Endothelial cell of umbilical vein (primary cell): ENCODE data around the gene PRKAG2. TPM values are rescaled to one million over a fixed set of nuclear protein-coding genes. Genes with fewer than 3 reads are reported as not detected.

Source experiments
- BruUV-seq: library from RNA; stranded (reverse); fragments of 400-500 nt; replicated peaks from 2 replicates; lab custom pipeline; 2021; lab: Mats Ljungman, UMichigan
- CTCF ChIA-PET: fragments of 300-600, 350-600 bp; sonication (Branson Sonifier 250); formaldehyde crosslinking; loops from one replicate; lab custom pipeline; 2021; ENCODE audit warnings: antibody characterized with exemption, inconsistent platforms; lab: Charles Lee
- POLR2A ChIA-PET: fragments of 300-600, 350-600 bp; sonication (Branson Sonifier 250); formaldehyde crosslinking; loops from one replicate; lab custom pipeline; 2021; ENCODE audit warnings: antibody characterized with exemption, inconsistent platforms; lab: Charles Lee
- DNase-seq: peaks from one replicate; pipeline ENCODE4 v3.0.0-alpha.2; 2011; ENCODE audit warnings: low read depth, low spot score
- FAIRE-seq: peaks from 2 replicates; lab custom pipeline; 2011; peaks lifted over from hg19 to GRCh38; lab: Jason Lieb, UNC
- H2AFZ ChIP-seq: 2 replicates; pipeline ENCODE4 v1.6.0; 2012; ENCODE audit warnings: low read depth, low read length, control low read depth, inconsistent platforms
- H3K27ac ChIP-seq: 2 replicates; pipeline ENCODE4 v1.5.1; 2011; ENCODE audit warnings: low read depth, mild to moderate bottlenecking, control low read depth, low read length, moderate library complexity; ENCODE audit not compliant: insufficient read depth
- H3K27me3 ChIP-seq, 2 experiments: 2 replicates each; pipeline versions ENCODE4 v1.6.0 to v1.6.1; 2011; ENCODE audit warnings: low read length in 2 of 2, mixed read lengths in 1 of 2; ENCODE audit not compliant: control insufficient read depth in 2 of 2, insufficient read depth in 2 of 2
- H3K36me3 ChIP-seq, 2 experiments: 2 replicates in 1 of 2; 3 replicates in 1 of 2; pipeline ENCODE4 v1.5.1; 2011; ENCODE audit warnings: low read length in 2 of 2, mild to moderate bottlenecking in 1 of 2, moderate library complexity in 1 of 2; ENCODE audit not compliant: control insufficient read depth in 2 of 2, insufficient read depth in 2 of 2; ENCODE audit errors: extremely low read depth in 1 of 2
- H3K4me1 ChIP-seq: 3 replicates; pipeline ENCODE4 v1.5.1; 2011; ENCODE audit warnings: mild to moderate bottlenecking, low read length; ENCODE audit not compliant: control insufficient read depth, insufficient read depth; ENCODE audit errors: extremely low read depth
- H3K4me2 ChIP-seq: 2 replicates; pipeline ENCODE4 v1.6.1; 2011; ENCODE audit warnings: low read length, control low read depth, mixed read lengths; ENCODE audit not compliant: insufficient read depth
- H3K4me3 ChIP-seq, 3 experiments: fragments of 200-600 bp in 1 of 3; sonication (generic), shearing (Covaris generic) in 1 of 3; replicated peaks in 1 of 3; 2 replicates each; pipeline ENCODE4 v1.5.1; 2011 to 2016; ENCODE audit warnings: control low read depth in 3 of 3, low read length in 3 of 3, mild to moderate bottlenecking in 2 of 3, inconsistent platforms in 1 of 3, low read depth in 1 of 3, moderate library complexity in 1 of 3; ENCODE audit not compliant: insufficient read depth in 1 of 3
- H3K79me2 ChIP-seq: 2 replicates; pipeline ENCODE4 v1.6.0; 2012; ENCODE audit warnings: low read length, inconsistent platforms; ENCODE audit not compliant: control insufficient read depth, insufficient read depth
- H3K9ac ChIP-seq: replicated peaks from 2 replicates; pipeline ENCODE3; 2011; ENCODE audit warnings: low read length, control low read depth; ENCODE audit not compliant: insufficient read depth; ENCODE audit errors: extremely low read depth
- H3K9me1 ChIP-seq: replicated peaks from 3 replicates; pipeline ENCODE4 v1.6.0; 2011; ENCODE audit warnings: mild to moderate bottlenecking, low read length; ENCODE audit not compliant: control insufficient read depth, insufficient read depth; ENCODE audit errors: extremely low read depth
- H3K9me3 ChIP-seq: replicated peaks from 2 replicates; pipeline ENCODE4 v1.5.1; 2012; ENCODE audit warnings: low read length, inconsistent platforms; ENCODE audit not compliant: control insufficient read depth, insufficient read depth
- H4K20me1 ChIP-seq: replicated peaks from 2 replicates; pipeline ENCODE3; 2011; ENCODE audit warnings: mild to moderate bottlenecking, low read length; ENCODE audit not compliant: control insufficient read depth, insufficient read depth; ENCODE audit errors: extremely low read depth
- EZH2 ChIP-seq: IDR thresholded peaks from 2 replicates; pipeline ENCODE4 v1.6.1; 2012; ENCODE audit warnings: borderline replicate concordance, low read depth, mild to moderate bottlenecking, moderate library complexity, low read length, inconsistent platforms; ENCODE audit not compliant: severe bottlenecking
- FOS ChIP-seq: IDR thresholded peaks from 2 replicates; pipeline ENCODE4 v1.6.1; 2011; ENCODE audit warnings: mild to moderate bottlenecking, low read length, moderate library complexity, borderline replicate concordance; ENCODE audit not compliant: insufficient read depth
- GATA2 ChIP-seq: IDR thresholded peaks from 2 replicates; pipeline ENCODE4 v1.7.0; 2011; ENCODE audit warnings: low read depth, mild to moderate bottlenecking, moderate library complexity, mixed read lengths, low read length; ENCODE audit not compliant: insufficient read length, insufficient read depth
- JUN ChIP-seq: IDR thresholded peaks from 2 replicates; pipeline ENCODE4 v1.6.1; 2011; ENCODE audit warnings: borderline replicate concordance, low read depth; ENCODE audit not compliant: insufficient read length, insufficient read depth
- MAX ChIP-seq: IDR thresholded peaks from 2 replicates; pipeline ENCODE4 v1.6.1; 2011; ENCODE audit not compliant: insufficient read depth, insufficient read length
- MYC ChIP-seq: IDR thresholded peaks from one replicate; pipeline ENCODE4 v1.6.1; 2011; ENCODE audit warnings: mild to moderate bottlenecking, low read depth, low read length
- POLR2A ChIP-seq: IDR thresholded peaks from 2 replicates; pipeline ENCODE4 v1.6.1; 2012; ENCODE audit warnings: low read depth, mild to moderate bottlenecking, control low read depth, low read length
- POLR2AphosphoS5 ChIP-seq: IDR thresholded peaks from 2 replicates; pipeline ENCODE4 v1.6.1; 2012; ENCODE audit warnings: low read depth, mild to moderate bottlenecking, control low read depth, low read length, moderate library complexity; ENCODE audit not compliant: insufficient read depth
- dilution Hi-C: fragments of 300-500 bp; cut with MboI; formaldehyde crosslinking; loops from one replicate; pipeline ENCODE4 v1.15.0; 2019; ENCODE audit warnings: low sequenced_read_pairs; ENCODE audit not compliant: extremely low pct_ligation_motif_present
- intact Hi-C: fragments of 100-400 bp; cut with micrococcal nuclease; formaldehyde crosslinking; loops from one replicate; pipeline ENCODE4 v1.10.0; 2022
- polyA plus RNA-seq, 4 experiments: library from polyadenylated mRNA; depleted of rRNA in 3 of 4; stranded (reverse) in 3 of 4; unstranded in 1 of 4; fragments of >200 nt; gene quantifications; 2 replicates each; pipeline versions ENCODE4 v1.2.1 to v1.2.3, GENCODE V29; 2011 to 2012; ENCODE audit warnings: missing spikeins in 1 of 4
- total RNA-seq: library from RNA; stranded (reverse); gene quantifications from 2 replicates; pipeline ENCODE4 v1.2.3, GENCODE V29; 2021
- TF ChIP-seq, protein P1 (sequence below), 2 donors: IDR thresholded peaks; 1 replicate in 1 of 2; 2 replicates in 1 of 2; pipeline ENCODE4 v1.5.1; 2011; ENCODE audit warnings: low read length in 2 of 2, mild to moderate bottlenecking in 2 of 2, moderate library complexity in 2 of 2, control low read depth in 1 of 2, inconsistent platforms in 1 of 2, low read depth in 1 of 2; ENCODE audit not compliant: insufficient read depth in 1 of 2; ENCODE audit errors: extremely low read depth in 1 of 2

Gene PRKAG2
- total and polyA plus RNA-seq, 2 donors (not counting 3 experiments of a cell fraction or from before 2014, with no cell fraction given) = 19.3 to 51.5 TPM

DNA sequence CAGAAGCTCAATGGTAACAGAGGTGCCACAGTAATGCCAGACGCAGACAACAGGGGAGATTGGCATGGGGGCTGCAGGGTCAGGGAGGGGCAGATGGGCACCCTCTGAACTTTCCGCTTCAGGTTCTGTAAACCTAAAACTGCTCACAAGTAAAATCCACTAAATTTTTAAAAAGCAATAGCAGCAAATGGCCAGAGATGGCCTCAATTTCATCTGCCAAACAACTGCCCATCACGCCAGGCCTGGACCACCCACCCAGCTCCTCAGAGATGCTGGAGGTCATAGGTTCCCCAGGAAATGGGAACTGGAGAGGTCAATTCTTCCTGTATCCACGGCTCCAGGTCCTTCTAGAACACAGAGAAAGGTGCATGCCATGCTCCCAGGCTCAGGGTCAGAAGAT lies 76.1 kb downstream of the PRKAG2 start:
- no peaks in the 10 kb centered on the region for H3K36me3 ChIP-seq
- H3K4me3 ChIP-seq = no peak overlapping the region
- H3K9me3 ChIP-seq = no peaks in the 10 kb centered on the region
- H3K9me1 ChIP-seq = no peaks in the 10 kb centered on the region
- ChIA-PET CTCF (interaction anchor here (1.1 kb wide), 1 partner anchor 18 kb away, joined by 3 read pairs; no protein-coding TSS in a partner anchor), POLR2A (no interaction called here)
- no peak for DNase-seq
- no peaks in the 10 kb centered on the region for H3K79me2 ChIP-seq
- no peak overlapping the region for H3K9ac ChIP-seq
- dilution Hi-C loops = no loop called here
- intact Hi-C loops = no loop called here
- H3K4me1 ChIP-seq = no peaks in the 10 kb centered on the region
- peaks cover 3 to 7% of the 10 kb centered on the region in 2 experiments for H3K27me3 ChIP-seq
- TF ChIP-seq MAX (no peak), GATA2 (no peak), POLR2A (no peak), MYC (no peak), JUN (no peak)
- TF ChIP-seq, protein P1, sequence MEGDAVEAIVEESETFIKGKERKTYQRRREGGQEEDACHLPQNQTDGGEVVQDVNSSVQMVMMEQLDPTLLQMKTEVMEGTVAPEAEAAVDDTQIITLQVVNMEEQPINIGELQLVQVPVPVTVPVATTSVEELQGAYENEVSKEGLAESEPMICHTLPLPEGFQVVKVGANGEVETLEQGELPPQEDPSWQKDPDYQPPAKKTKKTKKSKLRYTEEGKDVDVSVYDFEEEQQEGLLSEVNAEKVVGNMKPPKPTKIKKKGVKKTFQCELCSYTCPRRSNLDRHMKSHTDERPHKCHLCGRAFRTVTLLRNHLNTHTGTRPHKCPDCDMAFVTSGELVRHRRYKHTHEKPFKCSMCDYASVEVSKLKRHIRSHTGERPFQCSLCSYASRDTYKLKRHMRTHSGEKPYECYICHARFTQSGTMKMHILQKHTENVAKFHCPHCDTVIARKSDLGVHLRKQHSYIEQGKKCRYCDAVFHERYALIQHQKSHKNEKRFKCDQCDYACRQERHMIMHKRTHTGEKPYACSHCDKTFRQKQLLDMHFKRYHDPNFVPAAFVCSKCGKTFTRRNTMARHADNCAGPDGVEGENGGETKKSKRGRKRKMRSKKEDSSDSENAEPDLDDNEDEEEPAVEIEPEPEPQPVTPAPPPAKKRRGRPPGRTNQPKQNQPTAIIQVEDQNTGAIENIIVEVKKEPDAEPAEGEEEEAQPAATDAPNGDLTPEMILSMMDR (IDR thresholded peaks at IDR 0.05; ENCODE audit: extremely low read depth in 1 of 2, insufficient read depth in 1 of 2, low read depth in 1 of 2, low read length in 2 of 2) = no peak
- no TSS peak for BruUV-seq
- H3K27ac ChIP-seq = no peak overlapping the region
- H4K20me1 ChIP-seq = no peaks in the 10 kb centered on the region
- no peak for FAIRE-seq
- no peak overlapping the region for H3K4me2 ChIP-seq
- H2AFZ ChIP-seq = no peak overlapping the region

- dilution Hi-C loops (no loop called here), intact Hi-C loops (no loop called here)
- BruUV-seq = no TSS peak
- Histone ChIP-seq H3K9me1 (no peaks in the 10 kb centered on the region), H3K4me2 (no peak overlapping the region), H3K4me1 (no peaks in the 10 kb centered on the region), H4K20me1 (no peaks in the 10 kb centered on the region), H3K79me2 (no peaks in the 10 kb centered on the region), H3K9ac (no peak overlapping the region), H3K27me3 (peaks cover 0 to 7% of the 10 kb centered on the region in 2 experiments), H3K4me3 (no peak overlapping the region), H3K27ac (no peak overlapping the region), H3K9me3 (no peaks in the 10 kb centered on the region), H2AFZ (no peak overlapping the region), H3K36me3 (no peaks in the 10 kb centered on the region)
- ChIA-PET POLR2A (no interaction called here), CTCF (no interaction called here)
- no peak for TF ChIP-seq MYC
- TF ChIP-seq GATA2 = no peak
- TF ChIP-seq FOS = no peak
- TF ChIP-seq POLR2A = no peak
- TF ChIP-seq, protein P1 (IDR thresholded peaks at IDR 0.05; ENCODE audit: extremely low read depth in 1 of 2, insufficient read depth in 1 of 2, low read depth in 1 of 2, low read length in 2 of 2) = no peak
- TF ChIP-seq JUN = no peak
- TF ChIP-seq MAX = no peak
- no peak for TF ChIP-seq EZH2
- no peak for TF ChIP-seq POLR2AphosphoS5
- FAIRE-seq (no peak), DNase-seq (no peak)
Observed at GRCh38 chr7:151800391-151800790, 76.5 kb downstream of the PRKAG2 start.
